WERI-Rb-1 (cell line): ENCODE results near the gene CPT1B.

Experiments
- DNase-seq: peaks from one replicate; pipeline ENCODE4 v3.0.0-alpha.2; 2020
- H3K27ac ChIP-seq: fragments of 250-450 bp; sonication (Bioruptor Pico); 2 replicates; pipeline ENCODE4 v1.5.1; 2020; ENCODE audit warnings: mild to moderate bottlenecking, moderate library complexity
- H3K27me3 ChIP-seq: fragments of 250-450 bp; sonication (Bioruptor Pico); 2 replicates; pipeline ENCODE4 v1.5.1; 2021; ENCODE audit warnings: mild to moderate bottlenecking, low read depth, moderate library complexity; ENCODE audit not compliant: insufficient read depth, severe bottlenecking
- H3K36me3 ChIP-seq: fragments of 250-450 bp; sonication (Bioruptor Pico); 2 replicates; pipeline ENCODE4 v1.5.1; 2020; ENCODE audit warnings: mild to moderate bottlenecking, moderate library complexity
- H3K4me3 ChIP-seq: 2 replicates; pipeline ENCODE4 v1.5.1; 2011; ENCODE audit warnings: low read depth, mild to moderate bottlenecking, control low read depth, low read length
- H3K9me3 ChIP-seq: fragments of 250-450 bp; sonication (Bioruptor Pico); 2 replicates; pipeline ENCODE4 v1.5.1; 2021; ENCODE audit warnings: mild to moderate bottlenecking, moderate library complexity; ENCODE audit not compliant: severe bottlenecking
- CTCF ChIP-seq: IDR thresholded peaks from 2 replicates; pipeline ENCODE4 v1.5.1; 2011; ENCODE audit warnings: low read depth, mild to moderate bottlenecking, control low read depth, inconsistent platforms, low read length

The CPT1B gene

GRCh38 chr22:50584106-50585096 lies 6.2 kb upstream of the CPT1B start:
- Histone ChIP-seq H3K9me3 (no peaks in the 10 kb centered on the region), H3K4me3 (no peak overlapping the region)
- TF ChIP-seq CTCF, result no peak

GRCh38 chr22:50583294-50583861 lies 5.2 kb upstream of the CPT1B start:
- DNase-seq, result no peak
- no peaks in the 10 kb centered on the region for H3K27me3 ChIP-seq
- TF ChIP-seq CTCF, result no peak
- H3K27ac ChIP-seq, result peak overlapping the region; percentile 98
- H3K9me3 ChIP-seq, result no peaks in the 10 kb centered on the region
- peaks cover 34% of the 10 kb centered on the region for H3K36me3 ChIP-seq
- peak overlapping the region; percentile 81 for H3K4me3 ChIP-seq

More at GRCh38 chr22:50584106-50585096, 6.2 kb upstream of the CPT1B start:
- DNase-seq, result no peak
- Histone ChIP-seq H3K27me3 (no peaks in the 10 kb centered on the region), H3K36me3 (peaks cover 25% of the 10 kb centered on the region), H3K27ac (no peak overlapping the region)

- Histone ChIP-seq H3K4me3 (peak within 1 kb of the TSS; percentile 81), H3K27ac (peak within 1 kb of the TSS; percentile 98), H3K9me3 (no peaks in the 10 kb centered on the region), H3K36me3 (peaks cover 34% of the 10 kb centered on the region), H3K27me3 (no peaks in the 10 kb centered on the region)
- TF ChIP-seq CTCF, result no peak
- peak; percentile 99 for DNase-seq
These were observed 4.5 kb upstream of the CPT1B start, which contains the start of gene CHKB for GRCh38 chr22:50582493-50583293. Gene CHKB, minus strand, starts transcription at chr22:50582849. Its CDS starts 68 bp downstream, at chr22:50582781.

GRCh38 chr22:50581950-50582492 lies 3.8 kb upstream of the CPT1B start:
- TF ChIP-seq CTCF, result no peak
- Histone ChIP-seq H3K4me3 (peak overlapping the region; percentile 81), H3K27ac (peak overlapping the region; percentile 98), H3K9me3 (no peaks in the 10 kb centered on the region), H3K36me3 (peaks cover 34% of the 10 kb centered on the region), H3K27me3 (no peaks in the 10 kb centered on the region)
- DNase-seq, result no peak

GRCh38 chr22:50581031-50581949 lies 3.1 kb upstream of the CPT1B start:
- no peak for DNase-seq
- Histone ChIP-seq H3K27me3 (no peaks in the 10 kb centered on the region), H3K4me3 (peak overlapping the region; percentile 81), H3K9me3 (no peaks in the 10 kb centered on the region), H3K36me3 (peaks cover 34% of the 10 kb centered on the region), H3K27ac (peak overlapping the region; percentile 98)
- TF ChIP-seq CTCF, result no peak
